Right lobe of liver (tissue), 6 donors: ENCODE results near the gene CALHM2. TPM values are rescaled to one million over a fixed set of nuclear protein-coding genes. Genes with fewer than 3 reads are reported as not detected.
"Not testable (repeated sequence)": the region's sequence is repeated elsewhere in the genome, so short reads cannot be mapped to it uniquely, and the experiment has no call there.

Source experiments
- ATAC-seq, 4 donors: fragments of 200-7000 bp; cut with Tn5 transposase; one replicate each; pipeline ENCODE4 v1.9.1; 2020; ENCODE audit warnings: mild to moderate bottlenecking in 4 of 4, moderate library complexity in 4 of 4
- DNase-seq, 3 donors: peaks; one replicate each; pipeline ENCODE4 v3.0.0-alpha.2; 2020
- H3K27ac ChIP-seq, 3 donors: fragments of 200-600 bp; one replicate each; pipeline ENCODE4 v1.8.0; 2022
- H3K27me3 ChIP-seq, 2 donors: fragments of 200-600 bp; one replicate each; pipeline ENCODE4 v1.8.0; 2022
- H3K36me3 ChIP-seq, 4 donors: fragments of 200-600 bp; sonication (generic) in 1 of 4; one replicate each; pipeline versions ENCODE4 v1.5.1 to v1.8.0; 2017 to 2022; ENCODE audit warnings: control low read depth in 1 of 4
- H3K4me1 ChIP-seq, 4 donors: fragments of 200-600 bp; sonication (generic) in 1 of 4; one replicate each; pipeline versions ENCODE4 v1.5.1 to v1.8.0; 2017 to 2022; ENCODE audit warnings: control low read depth in 1 of 4
- H3K4me3 ChIP-seq, 3 donors: fragments of 200-600 bp; one replicate each; pipeline ENCODE4 v1.8.0; 2022
- H3K9me3 ChIP-seq, 4 donors: fragments of 200-600 bp; sonication (generic) in 1 of 4; one replicate each; pipeline versions ENCODE4 v1.5.1 to v1.8.0; 2017 to 2022; ENCODE audit warnings: control low read depth in 1 of 4
- POLR2A ChIP-seq: fragments of 450-650 bp; IDR thresholded peaks from one replicate; pipeline ENCODE4 v1.6.1; 2017; ENCODE audit warnings: antibody characterized with exemption, mild to moderate bottlenecking
- WGBS: methylation state at CpG from one replicate; pipeline ENCODE4 v1.1.6; 2018; ENCODE audit warnings: low coverage, low lambda C conversion rate; ENCODE audit not compliant: insufficient coverage; ENCODE audit errors: missing lambda C conversion rate; 5-methylcytosine and 5-hydroxymethylcytosine counted together
- intact Hi-C, 2 donors: fragments of 100-400 bp; cut with DNase I; formaldehyde crosslinking; loops; one replicate each; pipeline versions ENCODE4 v1.11.2 to v1.14.1; 2022
- total RNA-seq, 6 experiments: library from RNA; depleted of rRNA in 2 of 6; stranded (reverse); fragments of >200 nt in 2 of 6; fragmentation: NEBNext Ultra II Directional in 3 of 6; extraction: Animal tissue kit (Norgen Biotek cat#: 25700) in 3 of 6; gene quantifications; one replicate each; pipeline versions ENCODE4 v1.1.0 to v1.2.4, GENCODE V29; 2016 to 2023
- TF ChIP-seq, protein P1 (sequence below), 4 donors: fragments of 200-600 bp in 3 of 4; fragments of 450-650 bp in 1 of 4; IDR thresholded peaks; one replicate each; pipeline versions ENCODE4 v1.5.1 to v1.8.0; 2016 to 2022; ENCODE audit warnings: antibody characterized with exemption in 4 of 4, mild to moderate bottlenecking in 2 of 4
- donor health status: DM: no; HTN: yes; CAD: no.
- donor health status: DM: no; HTN: no; CAD: no.
- donor health status: DM: no; HTN: no; CAD: no.
- donor health status: DM: no; HTN: yes; CAD: no.
- donor health status: DM: no; HTN: yes; CAD: no.

Gene CALHM2
- total RNA-seq, 6 experiments from 2014 or later = 2.3 to 5.7 (median 3.7) TPM

DNA sequence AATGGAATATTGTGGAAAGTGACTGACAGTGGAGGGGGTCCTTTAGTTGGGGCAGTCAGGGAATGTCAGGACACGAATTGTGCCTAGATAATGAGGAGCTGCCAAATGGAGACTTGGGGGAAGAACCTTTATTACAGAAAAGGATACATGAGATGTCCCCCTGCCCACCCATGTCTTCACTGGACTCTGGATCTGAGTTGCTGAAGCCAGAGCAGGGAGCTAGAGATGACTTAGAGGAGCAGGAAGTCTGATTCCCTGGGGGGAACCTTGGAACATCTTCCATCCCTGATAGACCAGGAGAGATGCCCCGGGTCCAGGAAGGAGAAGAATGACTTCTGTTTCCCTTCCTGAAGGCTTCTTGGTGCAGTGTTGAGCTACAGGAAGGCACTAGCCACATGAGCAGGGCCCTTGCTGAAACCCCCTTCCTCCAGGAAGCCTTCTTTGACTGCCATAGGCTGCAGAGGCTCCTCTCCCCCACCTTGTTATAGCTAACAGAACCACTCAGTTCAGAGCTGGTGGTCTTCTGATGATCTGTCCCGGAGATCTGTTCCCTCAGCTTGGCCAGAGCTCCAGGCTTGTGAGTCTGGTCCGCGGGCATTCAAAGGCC is 40.6 kb upstream of the CALHM2 start:
- intact Hi-C loops = no loop called here
- H3K36me3 ChIP-seq = no peaks in the 10 kb centered on the region
- H3K4me3 ChIP-seq = peak overlapping the region in 1 of 3 donors; percentile 51
- DNase-seq (no peak), ATAC-seq (no peak)
- 100% methylated on average over 1 of the region's 5 CpGs for WGBS
- no peaks in the 10 kb centered on the region for H3K9me3 ChIP-seq
- H3K4me1 ChIP-seq = peaks cover 0 to 13% (median 0%) of the 10 kb centered on the region in 4 donors
- H3K27me3 ChIP-seq = peaks cover 0 to 25% of the 10 kb centered on the region in 2 donors
- H3K27ac ChIP-seq = no peak overlapping the region
- no peak for TF ChIP-seq POLR2A
- TF ChIP-seq, protein P1, sequence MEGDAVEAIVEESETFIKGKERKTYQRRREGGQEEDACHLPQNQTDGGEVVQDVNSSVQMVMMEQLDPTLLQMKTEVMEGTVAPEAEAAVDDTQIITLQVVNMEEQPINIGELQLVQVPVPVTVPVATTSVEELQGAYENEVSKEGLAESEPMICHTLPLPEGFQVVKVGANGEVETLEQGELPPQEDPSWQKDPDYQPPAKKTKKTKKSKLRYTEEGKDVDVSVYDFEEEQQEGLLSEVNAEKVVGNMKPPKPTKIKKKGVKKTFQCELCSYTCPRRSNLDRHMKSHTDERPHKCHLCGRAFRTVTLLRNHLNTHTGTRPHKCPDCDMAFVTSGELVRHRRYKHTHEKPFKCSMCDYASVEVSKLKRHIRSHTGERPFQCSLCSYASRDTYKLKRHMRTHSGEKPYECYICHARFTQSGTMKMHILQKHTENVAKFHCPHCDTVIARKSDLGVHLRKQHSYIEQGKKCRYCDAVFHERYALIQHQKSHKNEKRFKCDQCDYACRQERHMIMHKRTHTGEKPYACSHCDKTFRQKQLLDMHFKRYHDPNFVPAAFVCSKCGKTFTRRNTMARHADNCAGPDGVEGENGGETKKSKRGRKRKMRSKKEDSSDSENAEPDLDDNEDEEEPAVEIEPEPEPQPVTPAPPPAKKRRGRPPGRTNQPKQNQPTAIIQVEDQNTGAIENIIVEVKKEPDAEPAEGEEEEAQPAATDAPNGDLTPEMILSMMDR (IDR thresholded peaks at IDR 0.05) = no peak

DNA sequence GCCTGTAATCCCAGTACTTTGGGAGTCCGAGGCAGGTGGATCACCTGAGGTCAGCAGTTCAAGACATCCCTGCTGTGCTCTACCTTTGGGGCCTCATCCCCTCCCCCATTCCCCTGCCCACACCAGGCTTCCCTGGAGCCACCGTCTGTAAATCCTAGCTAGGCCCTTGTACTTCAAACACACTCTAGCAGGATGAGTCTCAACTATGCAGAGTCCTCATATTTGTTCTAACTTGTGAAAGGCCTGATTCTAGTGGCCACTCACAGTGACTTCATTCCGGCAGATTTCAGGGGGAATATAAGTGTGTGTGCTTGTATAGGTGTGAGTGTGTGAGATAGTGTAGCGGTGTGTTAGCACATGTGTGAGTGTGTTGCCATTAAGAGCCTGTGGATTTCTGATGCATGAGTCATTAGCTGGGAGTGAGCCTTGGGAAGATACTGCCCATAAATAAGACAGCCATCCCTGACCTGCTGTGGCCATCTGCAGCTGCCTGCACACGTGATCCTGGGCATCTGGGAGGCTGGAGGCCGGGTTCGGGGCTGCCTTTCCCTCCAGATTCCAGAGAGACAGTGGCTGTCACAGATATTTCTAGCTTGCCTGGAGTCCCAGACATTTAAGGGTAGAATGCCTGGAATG is 39.7 kb upstream of the CALHM2 start:
- ATAC-seq = no peak

DNA sequence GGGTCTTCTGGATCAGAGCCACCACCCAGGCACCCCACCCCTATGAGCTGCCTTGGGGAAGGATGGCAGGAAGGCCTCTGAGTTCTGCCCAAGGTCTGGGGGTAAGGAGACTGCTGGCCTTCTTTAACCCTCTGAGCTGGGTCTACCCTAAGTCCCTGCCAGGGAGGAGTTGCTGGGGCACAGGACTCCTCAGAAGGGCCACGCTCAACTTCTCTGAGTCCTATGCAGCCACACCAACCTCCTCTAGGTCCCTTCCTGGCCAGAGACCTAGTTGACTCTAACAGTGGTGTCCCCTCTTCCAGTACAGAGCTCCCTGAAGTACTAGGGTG is 38.8 kb upstream of the CALHM2 start:
- H3K4me1 ChIP-seq = peaks cover 0 to 13% (median 0%) of the 10 kb centered on the region in 4 donors
- peak in 1 of 4 donors; percentile 9 for ATAC-seq
- TF ChIP-seq, protein P1 (IDR thresholded peaks at IDR 0.05) = no peak
- TF ChIP-seq POLR2A = no peak
- no peak for DNase-seq
- no CpG with 5 or more reads among the region's 1 CpG for WGBS
- no peaks in the 10 kb centered on the region for H3K9me3 ChIP-seq
- H3K27me3 ChIP-seq = peaks cover 0 to 25% of the 10 kb centered on the region in 2 donors
- intact Hi-C loops = no loop called here
- no peak overlapping the region for H3K27ac ChIP-seq
- H3K4me3 ChIP-seq = no peak overlapping the region
- H3K36me3 ChIP-seq = no peaks in the 10 kb centered on the region

More for the DNA sequence above, 39.7 kb upstream of the CALHM2 start:
- DNase-seq = no peak
- TF ChIP-seq, protein P1 (IDR thresholded peaks at IDR 0.05) = no peak
- TF ChIP-seq POLR2A = no peak
- no peak overlapping the region for H3K4me3 ChIP-seq
- no peaks in the 10 kb centered on the region for H3K9me3 ChIP-seq
- no peaks in the 10 kb centered on the region for H3K36me3 ChIP-seq
- H3K4me1 ChIP-seq = peaks cover 0 to 13% (median 0%) of the 10 kb centered on the region in 4 donors
- no peak overlapping the region for H3K27ac ChIP-seq
- intact Hi-C loops = no loop called here
- H3K27me3 ChIP-seq = peaks cover 0 to 25% of the 10 kb centered on the region in 2 donors
- WGBS = 63% methylated on average over 6 of the region's 7 CpGs

DNA sequence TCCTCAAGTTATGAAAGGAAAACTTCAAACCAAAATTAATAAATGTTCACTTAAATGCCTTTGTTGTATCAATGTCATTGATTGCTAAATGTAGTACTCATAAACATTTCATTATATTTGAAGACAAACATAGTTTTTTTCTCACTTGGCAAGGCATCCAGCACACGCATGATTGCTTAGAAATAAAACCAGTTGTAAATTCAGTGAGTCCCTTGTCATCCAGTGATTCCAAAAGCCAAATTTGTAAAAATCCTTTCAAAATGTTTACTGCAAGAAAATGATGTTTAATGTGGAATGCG is 35.2 kb upstream of the CALHM2 start:
- no peak for ATAC-seq
- 74% methylated on average over 2 of the region's 2 CpGs for WGBS

DNA sequence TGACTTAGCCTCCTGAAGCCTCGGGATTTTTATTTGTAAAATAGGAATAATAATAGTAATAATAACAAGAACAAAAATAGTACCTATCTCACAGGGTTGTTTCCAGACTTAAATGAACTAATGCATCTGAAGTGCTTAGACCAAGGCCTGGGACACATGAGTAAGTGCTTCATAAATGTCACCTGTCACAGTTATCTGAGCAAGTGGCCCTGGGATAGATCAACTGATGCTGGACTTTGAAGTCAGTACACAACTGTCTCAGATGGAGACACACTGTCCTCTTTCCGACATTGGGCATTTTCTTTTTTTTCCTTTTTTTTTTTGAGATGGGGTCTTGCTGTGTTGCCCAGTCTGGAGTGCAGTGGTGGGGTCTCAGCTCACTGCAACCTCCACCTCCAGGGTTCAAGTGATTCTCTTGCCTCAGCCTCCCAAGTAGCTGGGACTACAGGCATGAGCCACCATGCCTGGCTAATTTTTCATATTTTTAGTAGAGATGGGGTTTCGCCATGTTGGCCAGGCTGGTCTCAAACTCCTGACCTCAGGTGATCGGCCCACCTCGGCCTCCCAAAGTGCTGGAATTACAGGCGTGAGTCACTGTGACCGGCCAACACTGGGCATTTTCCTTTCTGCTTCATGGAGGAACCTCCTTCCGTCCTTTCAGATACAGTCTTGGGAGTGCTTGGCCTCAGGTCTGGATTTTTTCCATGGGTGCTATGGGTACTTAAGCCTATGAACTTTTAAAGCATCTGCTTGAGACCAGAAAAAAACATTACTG is 34.7 kb upstream of the CALHM2 start:
- H3K36me3 ChIP-seq, H3K9me3 ChIP-seq, H3K27ac ChIP-seq, ATAC-seq, DNase-seq, H3K4me3 ChIP-seq, H3K4me1 ChIP-seq, H3K27me3 ChIP-seq, intact Hi-C loops: not testable (repeated sequence)
- 81% methylated on average over 5 of the region's 8 CpGs for WGBS

More for the DNA sequence above, 35.2 kb upstream of the CALHM2 start:
- Histone ChIP-seq H3K4me3 (no peak overlapping the region), H3K9me3 (no peaks in the 10 kb centered on the region), H3K4me1 (no peaks in the 10 kb centered on the region), H3K27me3 (no peaks in the 10 kb centered on the region), H3K36me3 (no peaks in the 10 kb centered on the region), H3K27ac (no peak overlapping the region)
- no peak for DNase-seq
- intact Hi-C loops = no loop called here
- TF ChIP-seq, protein P1 (IDR thresholded peaks at IDR 0.05) = no peak
- TF ChIP-seq POLR2A = no peak
